Astrocyte of the cerebellum (primary cell): ENCODE measurements around the gene RNF114.
A peak's percentile ranks its signal among the peaks of the same experiment; 100 is the strongest.

Experiments
- DNase-seq: peaks from one replicate; pipeline ENCODE4 v3.0.0-alpha.2; 2011; ENCODE audit warnings: low read depth
- H3K4me3 ChIP-seq: 2 replicates; pipeline ENCODE4 v1.5.1; 2011; ENCODE audit warnings: mild to moderate bottlenecking, low read depth, low read length, moderate library complexity
- CTCF ChIP-seq: IDR thresholded peaks from 2 replicates; pipeline ENCODE4 v1.5.1; 2012; ENCODE audit warnings: low read length, low read depth, moderate library complexity, mild to moderate bottlenecking; ENCODE audit errors: missing control alignments
- in situ Hi-C: cut with HindIII; loops from 2 replicates; pipeline ENCODE4 v1.10.0; 2017; ENCODE audit warnings: low sequenced_read_pairs

Gene RNF114

GRCh38 chr20:49916146-49917002 is 19.8 kb upstream of the RNF114 start:
- DNase-seq = no peak
- H3K4me3 ChIP-seq = peak overlapping the region; percentile 95
- no peak for TF ChIP-seq CTCF
- in situ Hi-C loops = no loop called here

DNA sequence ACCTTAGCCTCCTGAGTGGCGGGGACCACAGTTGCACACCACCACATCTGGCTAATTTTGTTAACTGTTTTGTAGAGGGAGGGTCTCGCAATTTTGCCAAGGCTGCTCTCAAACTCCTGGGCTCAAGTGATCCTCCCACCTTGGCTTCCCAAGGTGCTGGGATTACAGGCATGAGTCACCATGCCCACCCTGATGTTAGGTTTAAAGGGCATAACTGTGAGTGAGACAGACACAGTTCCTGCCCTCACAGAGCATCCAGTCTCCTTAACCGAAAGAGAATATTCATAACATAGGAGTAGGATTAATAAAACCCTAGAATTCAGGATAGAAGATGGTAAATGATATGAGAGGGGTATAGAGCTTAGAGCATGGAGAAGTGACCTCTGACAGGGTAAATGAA is 17.8 kb upstream of the RNF114 start:
- H3K4me3 ChIP-seq = no peak overlapping the region
- in situ Hi-C loops = no loop called here
- DNase-seq = no peak
- TF ChIP-seq CTCF = no peak

DNA sequence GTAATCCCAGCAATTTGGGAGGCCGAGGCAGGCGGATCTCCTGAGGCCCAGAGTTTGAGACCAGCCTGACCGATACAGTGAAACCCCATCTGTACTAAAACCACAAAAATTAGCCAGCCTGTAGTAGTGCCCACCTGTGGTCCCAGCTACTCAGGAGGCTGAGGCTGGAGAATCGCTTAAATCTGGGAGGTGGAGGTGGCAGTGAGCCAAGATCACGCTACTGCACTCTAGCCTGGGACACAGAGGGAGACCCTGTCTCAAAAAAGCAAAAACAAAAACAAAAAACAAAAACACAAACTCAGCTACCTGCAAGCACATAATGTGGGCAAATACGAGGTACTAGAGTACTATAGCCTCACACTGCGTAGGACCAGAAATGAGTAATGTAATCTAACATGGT is 17.2 kb upstream of the RNF114 start:
- TF ChIP-seq CTCF = no peak
- H3K4me3 ChIP-seq = no peak overlapping the region
- in situ Hi-C loops = no loop called here
- DNase-seq = no peak

- in situ Hi-C loops = no loop called here
- no peak overlapping the region for H3K4me3 ChIP-seq
- no peak for DNase-seq
- no peak for TF ChIP-seq CTCF
Measured at GRCh38 chr20:49919461-49919860, 16.7 kb upstream of the RNF114 start.

GRCh38 chr20:49924247-49924646 is 11.9 kb upstream of the RNF114 start:
- no peak for DNase-seq
- no peak for TF ChIP-seq CTCF
- in situ Hi-C loops = no loop called here
- no peak overlapping the region for H3K4me3 ChIP-seq

DNA sequence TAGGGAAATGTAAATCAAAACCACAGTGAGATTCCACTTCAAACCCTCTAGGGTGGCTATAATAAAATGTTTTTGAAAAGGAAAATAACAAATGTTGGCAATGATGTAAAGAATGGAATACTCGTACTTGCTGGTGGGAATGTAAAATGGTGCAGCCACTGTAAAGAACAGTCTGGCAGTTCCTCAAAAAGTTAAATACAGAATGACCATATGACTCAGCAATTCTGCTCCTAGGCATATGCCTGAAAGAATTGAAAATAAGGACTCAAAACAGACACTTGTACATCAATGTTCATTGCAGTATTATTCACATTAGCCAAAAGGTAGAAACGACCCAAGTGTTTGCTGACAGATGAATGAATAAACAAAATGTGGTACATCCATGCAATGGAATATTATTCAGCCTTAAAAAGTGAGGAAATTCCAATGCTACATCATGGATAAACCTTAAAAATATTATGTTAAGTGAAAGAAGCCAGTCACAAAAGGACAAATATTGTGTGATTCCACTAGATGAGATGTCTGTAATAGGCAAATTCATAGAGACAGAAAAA is 10.2 kb upstream of the RNF114 start:
- no peak for DNase-seq
- TF ChIP-seq CTCF = no peak
- in situ Hi-C loops = no loop called here
- no peak overlapping the region for H3K4me3 ChIP-seq
